Testis (tissue), 3 donors: ENCODE data around the gene MAPK1. TPM values are rescaled to one million over a fixed set of nuclear protein-coding genes. Genes with fewer than 3 reads are reported as not detected.
"Not testable (repeated sequence)": the region's sequence is repeated elsewhere in the genome, so short reads cannot be mapped to it uniquely, and the experiment has no call there.

Experiments
- DNase-seq: peaks from one replicate; pipeline ENCODE4 v3.0.0-alpha.2; 2019
- H3K27ac ChIP-seq, 2 donors: fragments of 200-600 bp; sonication (generic); one replicate each; pipeline ENCODE4 v1.5.1; 2019
- H3K27me3 ChIP-seq: fragments of 200-600 bp; sonication (generic); one replicate; pipeline ENCODE4 v1.5.1; 2019
- H3K36me3 ChIP-seq: fragments of 200-600 bp; sonication (generic); one replicate; pipeline ENCODE4 v1.5.1; 2017; ENCODE audit warnings: low read depth; ENCODE audit errors: missing control alignments
- H3K4me1 ChIP-seq: fragments of 200-600 bp; sonication (generic); one replicate; pipeline ENCODE4 v1.5.1; 2019
- H3K4me3 ChIP-seq, 2 donors: fragments of 200-600 bp; sonication (generic); one replicate each; pipeline ENCODE4 v1.5.1; 2017 to 2019
- H3K9me3 ChIP-seq: fragments of 200-600 bp; sonication (generic); one replicate; pipeline ENCODE4 v1.5.1; 2017
- CTCF ChIP-seq, 3 experiments: fragments of 450-650 bp in 2 of 3; fragments of 200-600 bp in 1 of 3; sonication (generic) in 1 of 3; IDR thresholded peaks; one replicate each; pipeline ENCODE4 v1.5.1; 2016 to 2019; ENCODE audit warnings: antibody characterized with exemption in 3 of 3, mild to moderate bottlenecking in 2 of 3, moderate library complexity in 1 of 3
- POLR2A ChIP-seq: fragments of 450-650 bp; IDR thresholded peaks from one replicate; pipeline ENCODE4 v1.6.1; 2017; ENCODE audit warnings: antibody characterized with exemption, mild to moderate bottlenecking, moderate library complexity
- whole genome bisulfite sequencing, 2 donors: methylation state at CpG; one replicate each; pipeline ENCODE4 v1.1.5; 2018; 5-methylcytosine and 5-hydroxymethylcytosine counted together
- intact Hi-C: fragments of 100-400 bp; cut with DNase I; formaldehyde crosslinking; loops from one replicate; pipeline ENCODE4 v1.15.1; 2023; ENCODE audit warnings: low total_unique reads
- polyA plus RNA-seq: library from polyadenylated mRNA; stranded (reverse); fragments of 350-450 nt; fragmentation: Illumina TruSeq; extraction: RNeasy Lipid Tissue Mini Kit (QIAGEN cat#74804); gene quantifications from one replicate; pipeline ENCODE4 v1.2.3, GENCODE V29; 2014; ENCODE audit warnings: low read depth, low replicate concordance; ENCODE audit not compliant: insufficient read depth
- total RNA-seq, 2 donors: library from RNA; depleted of rRNA; stranded (reverse); fragments of >200 nt; gene quantifications; one replicate each; pipeline ENCODE4 v1.2.3, GENCODE V29; 2016

Gene MAPK1
- total and polyA plus RNA-seq, 3 donors from 2014 or later: 90.2 to 143 (median 121) TPM

- Histone ChIP-seq H3K9me3 (no peaks in the 10 kb centered on the region), H3K27ac (no peak overlapping the region), H3K27me3 (no peaks in the 10 kb centered on the region), H3K4me1 (no peaks in the 10 kb centered on the region), H3K4me3 (no peak overlapping the region), H3K36me3 (no peaks in the 10 kb centered on the region)
- DNase-seq: no peak
- TF ChIP-seq POLR2A: no peak
- TF ChIP-seq CTCF (IDR thresholded peaks at IDR 0.05): no peak
- intact Hi-C loops: no loop called here
Measured at GRCh38 chr22:21790359-21790758, 77.1 kb downstream of the MAPK1 start.

GRCh38 chr22:21787565-21787964 is 79.9 kb downstream of the MAPK1 start:
- H3K4me1 ChIP-seq, H3K4me3 ChIP-seq, DNase-seq, H3K27ac ChIP-seq, H3K27me3 ChIP-seq, H3K9me3 ChIP-seq, H3K36me3 ChIP-seq, intact Hi-C loops: not testable (repeated sequence)
- WGBS, 2 donors: 93 to 98% methylated on average over 10 of the region's 10 CpGs

- 93 to 94% methylated on average over 2 of the region's 2 CpGs for WGBS, 2 donors
- intact Hi-C loops: no loop called here
Measured at GRCh38 chr22:21780259-21780658, 87.2 kb downstream of the MAPK1 start.

GRCh38 chr22:21779444-21779843 is 88.0 kb downstream of the MAPK1 start:
- Histone ChIP-seq H3K9me3 (no peaks in the 10 kb centered on the region), H3K27ac (no peak overlapping the region), H3K4me3 (no peak overlapping the region), H3K27me3 (no peaks in the 10 kb centered on the region), H3K36me3 (no peaks in the 10 kb centered on the region), H3K4me1 (peaks cover 4% of the 10 kb centered on the region)
- WGBS, 2 donors: 94 to 100% methylated on average over 2 of the region's 2 CpGs
- no peak for DNase-seq
- TF ChIP-seq CTCF (IDR thresholded peaks at IDR 0.05) (no peak), POLR2A (no peak)
- intact Hi-C loops: loop anchor here (10.0 kb wide), 1 partner anchor 155 kb away; no protein-coding TSS in a partner anchor

More at GRCh38 chr22:21780259-21780658, 87.2 kb downstream of the MAPK1 start:
- Histone ChIP-seq H3K27me3 (no peaks in the 10 kb centered on the region), H3K4me1 (peaks cover under 1% of the 10 kb centered on the region), H3K4me3 (no peak overlapping the region), H3K36me3 (no peaks in the 10 kb centered on the region), H3K9me3 (no peaks in the 10 kb centered on the region), H3K27ac (no peak overlapping the region)
- DNase-seq: no peak
- TF ChIP-seq CTCF (IDR thresholded peaks at IDR 0.05): no peak
- no peak for TF ChIP-seq POLR2A

GRCh38 chr22:21778705-21779363 is 88.6 kb downstream of the MAPK1 start:
- H3K4me1 ChIP-seq: peaks cover 4% of the 10 kb centered on the region
- peak; percentile 13 for DNase-seq
- H3K27ac ChIP-seq: no peak overlapping the region
- H3K9me3 ChIP-seq: no peaks in the 10 kb centered on the region
- no peaks in the 10 kb centered on the region for H3K27me3 ChIP-seq
- no peaks in the 10 kb centered on the region for H3K36me3 ChIP-seq
- TF ChIP-seq CTCF (IDR thresholded peaks at IDR 0.05) (no peak), POLR2A (no peak)
- intact Hi-C loops: loop anchor here (10.0 kb wide), 1 partner anchor 156 kb away; no protein-coding TSS in a partner anchor
- WGBS, 2 donors: 90 to 92% methylated on average over 4 of the region's 4 CpGs
- H3K4me3 ChIP-seq: no peak overlapping the region
